ENCODE measurements around the gene EMCN.

Gene EMCN

GRCh38 chr4:100347241-100347640 lies 170.6 kb downstream of the EMCN start:
- Histone ChIP-seq H3K27ac (ENCODE audit: low read length) (no peak overlapping the region), H4K20me1 (ENCODE audit: insufficient read depth, low read length) (no peaks in the 10 kb centered on the region), H3K9ac (ENCODE audit: low read length) (no peak overlapping the region), H3K4me2 (ENCODE audit: low read length) (no peak overlapping the region), H3K4me1 (ENCODE audit: low read length) (no peaks in the 10 kb centered on the region), H3K27me3 (ENCODE audit: low read depth, low read length) (no peaks in the 10 kb centered on the region), H2AFZ (ENCODE audit: low read depth, low read length) (no peak overlapping the region), H3K9me3 (ENCODE audit: insufficient read depth, low read length) (no peaks in the 10 kb centered on the region), H3K36me3 (replicated peaks; ENCODE audit: low read depth, low read length) (no peaks in the 10 kb centered on the region), H3K4me3 (ENCODE audit: low read length) (no peak overlapping the region), H3K79me2 (ENCODE audit: low read length) (no peaks in the 10 kb centered on the region)
- TF ChIP-seq EZH2phosphoT487 (IDR thresholded peaks at IDR 0.05; ENCODE audit: low read depth): no peak
- TF ChIP-seq, protein P1, sequence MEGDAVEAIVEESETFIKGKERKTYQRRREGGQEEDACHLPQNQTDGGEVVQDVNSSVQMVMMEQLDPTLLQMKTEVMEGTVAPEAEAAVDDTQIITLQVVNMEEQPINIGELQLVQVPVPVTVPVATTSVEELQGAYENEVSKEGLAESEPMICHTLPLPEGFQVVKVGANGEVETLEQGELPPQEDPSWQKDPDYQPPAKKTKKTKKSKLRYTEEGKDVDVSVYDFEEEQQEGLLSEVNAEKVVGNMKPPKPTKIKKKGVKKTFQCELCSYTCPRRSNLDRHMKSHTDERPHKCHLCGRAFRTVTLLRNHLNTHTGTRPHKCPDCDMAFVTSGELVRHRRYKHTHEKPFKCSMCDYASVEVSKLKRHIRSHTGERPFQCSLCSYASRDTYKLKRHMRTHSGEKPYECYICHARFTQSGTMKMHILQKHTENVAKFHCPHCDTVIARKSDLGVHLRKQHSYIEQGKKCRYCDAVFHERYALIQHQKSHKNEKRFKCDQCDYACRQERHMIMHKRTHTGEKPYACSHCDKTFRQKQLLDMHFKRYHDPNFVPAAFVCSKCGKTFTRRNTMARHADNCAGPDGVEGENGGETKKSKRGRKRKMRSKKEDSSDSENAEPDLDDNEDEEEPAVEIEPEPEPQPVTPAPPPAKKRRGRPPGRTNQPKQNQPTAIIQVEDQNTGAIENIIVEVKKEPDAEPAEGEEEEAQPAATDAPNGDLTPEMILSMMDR (IDR thresholded peaks at IDR 0.05; ENCODE audit: low read depth, low read length): no peak

DNA sequence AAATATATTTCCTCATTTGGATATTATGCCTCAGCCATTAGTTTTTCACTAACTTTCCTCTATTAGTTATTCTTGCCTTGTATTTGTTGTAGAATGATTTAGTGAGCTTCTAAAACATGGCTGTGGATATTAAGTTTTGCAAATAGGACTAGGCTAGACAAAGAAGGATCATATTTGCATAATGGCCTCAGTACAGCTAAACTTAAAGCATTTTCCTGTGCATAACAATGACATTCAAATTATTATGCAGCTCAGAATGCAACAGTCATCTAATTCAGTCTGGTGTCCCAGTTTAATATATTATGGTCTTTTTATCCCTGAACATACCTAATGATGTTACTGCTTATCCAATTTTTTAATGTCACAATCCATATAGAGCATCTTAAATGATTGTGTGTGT lies 172.2 kb downstream of the EMCN start:
- H3K27ac ChIP-seq (ENCODE audit: low read length): no peak overlapping the region
- no peak overlapping the region for H3K4me3 ChIP-seq (ENCODE audit: low read length)
- no peaks in the 10 kb centered on the region for H4K20me1 ChIP-seq (ENCODE audit: insufficient read depth, low read length)
- no peaks in the 10 kb centered on the region for H3K27me3 ChIP-seq (ENCODE audit: low read depth, low read length)
- TF ChIP-seq, protein P1 (IDR thresholded peaks at IDR 0.05; ENCODE audit: low read depth, low read length): no peak
- TF ChIP-seq EZH2phosphoT487 (IDR thresholded peaks at IDR 0.05; ENCODE audit: low read depth): no peak
- no peak overlapping the region for H2AFZ ChIP-seq (ENCODE audit: low read depth, low read length)
- H3K79me2 ChIP-seq (ENCODE audit: low read length): no peaks in the 10 kb centered on the region
- H3K9ac ChIP-seq (ENCODE audit: low read length): no peak overlapping the region
- no peaks in the 10 kb centered on the region for H3K4me1 ChIP-seq (ENCODE audit: low read length)
- no peak overlapping the region for H3K4me2 ChIP-seq (ENCODE audit: low read length)
- H3K9me3 ChIP-seq (ENCODE audit: insufficient read depth, low read length): no peaks in the 10 kb centered on the region
- no peaks in the 10 kb centered on the region for H3K36me3 ChIP-seq (replicated peaks; ENCODE audit: low read depth, low read length)
